Measurements from ENCODE around the gene FSCB.
"Not testable (repeated sequence)": the region's sequence is repeated elsewhere in the genome, so short reads cannot be mapped to it uniquely, and the experiment has no call there.

Gene FSCB

GRCh38 chr14:44507183-44507582 lies at the start of gene FSCB:
FSCB (minus strand) TSS chr14:44507283; CDS start chr14:44506987, 296 bp downstream.
- Histone ChIP-seq H3K9me3 (ENCODE audit: low read length) (no peaks in the 10 kb centered on the region), H3K27me3 (ENCODE audit: insufficient read depth, low read length) (no peaks in the 10 kb centered on the region), H3K4me3 (ENCODE audit: low read length) (no peak within 1 kb of the TSS), H3K36me3 (ENCODE audit: insufficient read depth, low read length) (no peaks in the 10 kb centered on the region), H2AFZ (ENCODE audit: low read depth, low read length) (no peak within 1 kb of the TSS), H3K4me1 (ENCODE audit: insufficient read depth, low read length) (no peaks in the 10 kb centered on the region)

GRCh38 chr14:44531658-44532057 lies 24.6 kb upstream of the FSCB start:
- Histone ChIP-seq H3K9me3 (ENCODE audit: low read length) (no peaks in the 10 kb centered on the region), H3K36me3 (ENCODE audit: insufficient read depth, low read length) (no peaks in the 10 kb centered on the region), H3K4me1 (ENCODE audit: insufficient read depth, low read length) (no peaks in the 10 kb centered on the region), H2AFZ (ENCODE audit: low read depth, low read length) (no peak overlapping the region), H3K27me3 (ENCODE audit: insufficient read depth, low read length) (no peaks in the 10 kb centered on the region), H3K4me3 (ENCODE audit: low read length) (no peak overlapping the region)

GRCh38 chr14:44530475-44530874 lies 23.4 kb upstream of the FSCB start:
- Histone ChIP-seq H3K4me3 (ENCODE audit: low read length) (no peak overlapping the region), H3K27me3 (ENCODE audit: insufficient read depth, low read length) (no peaks in the 10 kb centered on the region), H3K4me1 (ENCODE audit: insufficient read depth, low read length) (no peaks in the 10 kb centered on the region), H3K36me3 (ENCODE audit: insufficient read depth, low read length) (no peaks in the 10 kb centered on the region), H2AFZ (ENCODE audit: low read depth, low read length) (no peak overlapping the region), H3K9me3 (ENCODE audit: low read length) (no peaks in the 10 kb centered on the region)

GRCh38 chr14:44529026-44529425 lies 21.9 kb upstream of the FSCB start:
- no peaks in the 10 kb centered on the region for H3K9me3 ChIP-seq (ENCODE audit: low read length)
- no peak overlapping the region for H3K4me3 ChIP-seq (ENCODE audit: low read length)
- H2AFZ ChIP-seq (ENCODE audit: low read depth, low read length): no peak overlapping the region
- H3K4me1 ChIP-seq (ENCODE audit: insufficient read depth, low read length): no peaks in the 10 kb centered on the region
- H3K27me3 ChIP-seq (ENCODE audit: insufficient read depth, low read length): no peaks in the 10 kb centered on the region
- H3K36me3 ChIP-seq (ENCODE audit: insufficient read depth, low read length): no peaks in the 10 kb centered on the region

GRCh38 chr14:44528180-44528579 lies 21.1 kb upstream of the FSCB start:
- Histone ChIP-seq H3K4me1 (ENCODE audit: insufficient read depth, low read length) (no peaks in the 10 kb centered on the region), H3K4me3 (ENCODE audit: low read length) (no peak overlapping the region), H3K27me3 (ENCODE audit: insufficient read depth, low read length) (no peaks in the 10 kb centered on the region), H2AFZ (ENCODE audit: low read depth, low read length) (no peak overlapping the region), H3K36me3 (ENCODE audit: insufficient read depth, low read length) (no peaks in the 10 kb centered on the region), H3K9me3 (ENCODE audit: low read length) (no peaks in the 10 kb centered on the region)

GRCh38 chr14:44525237-44525636 lies 18.2 kb upstream of the FSCB start:
- no peaks in the 10 kb centered on the region for H3K27me3 ChIP-seq (ENCODE audit: insufficient read depth, low read length)
- H3K4me3 ChIP-seq (ENCODE audit: low read length): no peak overlapping the region
- no peaks in the 10 kb centered on the region for H3K4me1 ChIP-seq (ENCODE audit: insufficient read depth, low read length)
- no peak overlapping the region for H2AFZ ChIP-seq (ENCODE audit: low read depth, low read length)
- no peaks in the 10 kb centered on the region for H3K9me3 ChIP-seq (ENCODE audit: low read length)
- no peaks in the 10 kb centered on the region for H3K36me3 ChIP-seq (ENCODE audit: insufficient read depth, low read length)

- H3K27me3 ChIP-seq (ENCODE audit: insufficient read depth, low read length); H3K4me3 ChIP-seq (ENCODE audit: low read length); H3K36me3 ChIP-seq (ENCODE audit: insufficient read depth, low read length); H2AFZ ChIP-seq (ENCODE audit: low read depth, low read length); H3K9me3 ChIP-seq (ENCODE audit: low read length); H3K4me1 ChIP-seq (ENCODE audit: insufficient read depth, low read length): not testable (repeated sequence)
These were observed 8.6 kb upstream of the FSCB start for GRCh38 chr14:44515668-44516067.

- Histone ChIP-seq H2AFZ (ENCODE audit: low read depth, low read length) (no peak overlapping the region), H3K4me1 (ENCODE audit: insufficient read depth, low read length) (no peaks in the 10 kb centered on the region), H3K9me3 (ENCODE audit: low read length) (no peaks in the 10 kb centered on the region), H3K36me3 (ENCODE audit: insufficient read depth, low read length) (no peaks in the 10 kb centered on the region), H3K27me3 (ENCODE audit: insufficient read depth, low read length) (no peaks in the 10 kb centered on the region), H3K4me3 (ENCODE audit: low read length) (no peak overlapping the region)
These were observed 1.8 kb upstream of the FSCB start for GRCh38 chr14:44508834-44509233.

- no peaks in the 10 kb centered on the region for H3K4me1 ChIP-seq (ENCODE audit: insufficient read depth, low read length)
- no peak overlapping the region for H3K4me3 ChIP-seq (ENCODE audit: low read length)
- no peaks in the 10 kb centered on the region for H3K36me3 ChIP-seq (ENCODE audit: insufficient read depth, low read length)
- H3K9me3 ChIP-seq (ENCODE audit: low read length): no peaks in the 10 kb centered on the region
- no peaks in the 10 kb centered on the region for H3K27me3 ChIP-seq (ENCODE audit: insufficient read depth, low read length)
- no peak overlapping the region for H2AFZ ChIP-seq (ENCODE audit: low read depth, low read length)
These were observed 1.5 kb downstream of the FSCB start for GRCh38 chr14:44505588-44505987.

GRCh38 chr14:44497148-44497547 lies 9.9 kb downstream of the FSCB start:
- H3K36me3 ChIP-seq (ENCODE audit: insufficient read depth, low read length): no peaks in the 10 kb centered on the region
- H3K9me3 ChIP-seq (ENCODE audit: low read length): no peaks in the 10 kb centered on the region
- no peak overlapping the region for H2AFZ ChIP-seq (ENCODE audit: low read depth, low read length)
- no peak overlapping the region for H3K4me3 ChIP-seq (ENCODE audit: low read length)
- no peaks in the 10 kb centered on the region for H3K27me3 ChIP-seq (ENCODE audit: insufficient read depth, low read length)
- H3K4me1 ChIP-seq (ENCODE audit: insufficient read depth, low read length): no peaks in the 10 kb centered on the region

- no peaks in the 10 kb centered on the region for H3K27me3 ChIP-seq (ENCODE audit: insufficient read depth, low read length)
- H3K4me1 ChIP-seq (ENCODE audit: insufficient read depth, low read length): no peaks in the 10 kb centered on the region
- no peak overlapping the region for H2AFZ ChIP-seq (ENCODE audit: low read depth, low read length)
- H3K4me3 ChIP-seq (ENCODE audit: low read length): no peak overlapping the region
- no peaks in the 10 kb centered on the region for H3K36me3 ChIP-seq (ENCODE audit: insufficient read depth, low read length)
- H3K9me3 ChIP-seq (ENCODE audit: low read length): no peaks in the 10 kb centered on the region
These were observed 12.9 kb downstream of the FSCB start for GRCh38 chr14:44494137-44494536.

GRCh38 chr14:44490966-44491365 lies 16.1 kb downstream of the FSCB start:
- no peaks in the 10 kb centered on the region for H3K4me1 ChIP-seq (ENCODE audit: insufficient read depth, low read length)
- H3K4me3 ChIP-seq (ENCODE audit: low read length): no peak overlapping the region
- H3K36me3 ChIP-seq (ENCODE audit: insufficient read depth, low read length): no peaks in the 10 kb centered on the region
- no peaks in the 10 kb centered on the region for H3K27me3 ChIP-seq (ENCODE audit: insufficient read depth, low read length)
- H2AFZ ChIP-seq (ENCODE audit: low read depth, low read length): no peak overlapping the region
- H3K9me3 ChIP-seq (ENCODE audit: low read length): no peaks in the 10 kb centered on the region

- Histone ChIP-seq H3K27me3 (ENCODE audit: insufficient read depth, low read length) (no peaks in the 10 kb centered on the region), H3K4me1 (ENCODE audit: insufficient read depth, low read length) (no peaks in the 10 kb centered on the region), H2AFZ (ENCODE audit: low read depth, low read length) (no peak overlapping the region), H3K9me3 (ENCODE audit: low read length) (no peaks in the 10 kb centered on the region), H3K4me3 (ENCODE audit: low read length) (no peak overlapping the region), H3K36me3 (ENCODE audit: insufficient read depth, low read length) (no peaks in the 10 kb centered on the region)
These were observed 29.1 kb downstream of the FSCB start for GRCh38 chr14:44477953-44478352.

- Histone ChIP-seq H3K36me3 (ENCODE audit: insufficient read depth, low read length) (no peaks in the 10 kb centered on the region), H3K9me3 (ENCODE audit: low read length) (no peaks in the 10 kb centered on the region), H3K4me3 (ENCODE audit: low read length) (no peak overlapping the region), H2AFZ (ENCODE audit: low read depth, low read length) (no peak overlapping the region), H3K27me3 (ENCODE audit: insufficient read depth, low read length) (no peaks in the 10 kb centered on the region), H3K4me1 (ENCODE audit: insufficient read depth, low read length) (no peaks in the 10 kb centered on the region)
These were observed 38.3 kb downstream of the FSCB start for GRCh38 chr14:44468771-44469170.
